ENCODE results near the gene QRSL1.

The QRSL1 gene

GRCh38 chr6:106631346-106631745 is 2.0 kb downstream of the QRSL1 start:
- TF ChIP-seq, protein P1, sequence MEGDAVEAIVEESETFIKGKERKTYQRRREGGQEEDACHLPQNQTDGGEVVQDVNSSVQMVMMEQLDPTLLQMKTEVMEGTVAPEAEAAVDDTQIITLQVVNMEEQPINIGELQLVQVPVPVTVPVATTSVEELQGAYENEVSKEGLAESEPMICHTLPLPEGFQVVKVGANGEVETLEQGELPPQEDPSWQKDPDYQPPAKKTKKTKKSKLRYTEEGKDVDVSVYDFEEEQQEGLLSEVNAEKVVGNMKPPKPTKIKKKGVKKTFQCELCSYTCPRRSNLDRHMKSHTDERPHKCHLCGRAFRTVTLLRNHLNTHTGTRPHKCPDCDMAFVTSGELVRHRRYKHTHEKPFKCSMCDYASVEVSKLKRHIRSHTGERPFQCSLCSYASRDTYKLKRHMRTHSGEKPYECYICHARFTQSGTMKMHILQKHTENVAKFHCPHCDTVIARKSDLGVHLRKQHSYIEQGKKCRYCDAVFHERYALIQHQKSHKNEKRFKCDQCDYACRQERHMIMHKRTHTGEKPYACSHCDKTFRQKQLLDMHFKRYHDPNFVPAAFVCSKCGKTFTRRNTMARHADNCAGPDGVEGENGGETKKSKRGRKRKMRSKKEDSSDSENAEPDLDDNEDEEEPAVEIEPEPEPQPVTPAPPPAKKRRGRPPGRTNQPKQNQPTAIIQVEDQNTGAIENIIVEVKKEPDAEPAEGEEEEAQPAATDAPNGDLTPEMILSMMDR (IDR thresholded peaks at IDR 0.05): no peak
- Histone ChIP-seq H3K27me3 (no peaks in the 10 kb centered on the region), H3K9me3 (no peaks in the 10 kb centered on the region), H3K27ac (no peak overlapping the region), H3K4me1 (peaks cover 0 to 16% (median 10%) of the 10 kb centered on the region in 4 donors), H3K36me3 (no peaks in the 10 kb centered on the region), H3K4me3 (no peak overlapping the region)
- intact Hi-C loops (cut with DNase I; ENCODE audit: low total_unique reads): no loop called here
- no peak for DNase-seq

DNA sequence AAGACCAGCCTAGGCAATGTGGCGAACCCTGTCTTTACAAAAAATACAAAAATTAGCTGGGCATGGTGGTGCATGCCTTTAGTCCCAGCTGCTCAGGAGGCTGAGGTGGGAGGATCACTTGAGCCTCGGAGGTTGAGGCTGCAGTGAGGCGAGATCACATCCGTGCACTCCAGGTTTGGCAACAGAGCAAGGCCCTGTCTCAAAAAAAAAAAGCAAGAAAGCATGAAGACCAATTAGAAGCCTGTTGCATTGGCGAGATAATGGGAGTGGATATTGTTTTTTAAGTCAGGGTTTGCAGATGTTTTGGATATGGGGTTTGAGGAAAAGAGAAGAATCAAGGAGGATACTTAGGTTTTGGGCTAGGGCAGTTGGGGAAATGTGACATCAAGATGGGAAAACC is 5.2 kb downstream of the QRSL1 start:
- Histone ChIP-seq H3K27me3 (no peaks in the 10 kb centered on the region), H3K27ac (no peak overlapping the region), H3K9me3 (no peaks in the 10 kb centered on the region), H3K4me1 (peaks cover 0 to 9% (median 8%) of the 10 kb centered on the region in 4 donors), H3K4me3 (no peak overlapping the region), H3K36me3 (no peaks in the 10 kb centered on the region)
- DNase-seq: no peak
- intact Hi-C loops (cut with DNase I; ENCODE audit: low total_unique reads): no loop called here
- TF ChIP-seq, protein P1 (IDR thresholded peaks at IDR 0.05): no peak

GRCh38 chr6:106637051-106637716 is 7.8 kb downstream of the QRSL1 start:
- TF ChIP-seq, protein P1 (IDR thresholded peaks at IDR 0.05): no peak
- intact Hi-C loops (cut with DNase I; ENCODE audit: low total_unique reads): no loop called here
- H3K36me3 ChIP-seq: peaks cover 0 to 4% (median 4%) of the 10 kb centered on the region in 3 donors
- H3K4me3 ChIP-seq: no peak overlapping the region
- H3K4me1 ChIP-seq: no peaks in the 10 kb centered on the region
- H3K27ac ChIP-seq: no peak overlapping the region
- DNase-seq: no peak
- H3K9me3 ChIP-seq: no peaks in the 10 kb centered on the region
- no peaks in the 10 kb centered on the region for H3K27me3 ChIP-seq

DNA sequence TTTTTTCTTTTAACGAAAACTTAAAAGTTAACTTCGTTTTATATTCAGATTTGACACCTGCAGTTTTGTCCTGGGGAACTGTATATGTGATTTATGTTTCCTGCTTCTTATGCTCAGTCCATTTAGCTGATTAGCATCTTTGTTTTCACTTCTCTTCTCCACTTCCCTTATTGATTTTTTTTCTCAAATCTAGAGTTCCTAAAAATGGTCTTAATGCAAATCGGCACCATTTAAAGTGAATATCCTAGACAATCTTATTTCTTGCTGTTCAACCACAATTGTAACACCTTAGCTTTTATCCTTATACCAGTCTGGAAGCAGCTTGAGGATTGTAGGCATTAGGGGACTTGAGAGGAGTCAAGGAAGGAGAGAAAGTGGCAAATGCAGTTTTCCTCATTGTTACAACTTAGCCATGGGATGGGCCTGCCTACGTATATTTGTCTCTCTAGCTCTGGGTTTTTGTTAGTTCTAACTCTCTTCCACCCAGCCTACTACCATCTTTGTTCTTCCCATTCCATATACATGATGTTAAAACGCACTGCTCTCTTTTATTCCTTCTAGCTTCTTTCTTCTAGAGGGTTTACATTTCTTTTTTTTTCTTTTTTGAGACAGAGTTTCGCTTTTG is 8.5 kb downstream of the QRSL1 start:
- H3K36me3 ChIP-seq: peaks cover 5 to 10% (median 10%) of the 10 kb centered on the region in 3 donors
- TF ChIP-seq, protein P1 (IDR thresholded peaks at IDR 0.05): no peak
- H3K4me1 ChIP-seq: no peaks in the 10 kb centered on the region
- intact Hi-C loops (cut with DNase I; ENCODE audit: low total_unique reads): no loop called here
- no peaks in the 10 kb centered on the region for H3K9me3 ChIP-seq
- DNase-seq: no peak
- H3K27ac ChIP-seq: no peak overlapping the region
- H3K4me3 ChIP-seq: no peak overlapping the region
- H3K27me3 ChIP-seq: no peaks in the 10 kb centered on the region

DNA sequence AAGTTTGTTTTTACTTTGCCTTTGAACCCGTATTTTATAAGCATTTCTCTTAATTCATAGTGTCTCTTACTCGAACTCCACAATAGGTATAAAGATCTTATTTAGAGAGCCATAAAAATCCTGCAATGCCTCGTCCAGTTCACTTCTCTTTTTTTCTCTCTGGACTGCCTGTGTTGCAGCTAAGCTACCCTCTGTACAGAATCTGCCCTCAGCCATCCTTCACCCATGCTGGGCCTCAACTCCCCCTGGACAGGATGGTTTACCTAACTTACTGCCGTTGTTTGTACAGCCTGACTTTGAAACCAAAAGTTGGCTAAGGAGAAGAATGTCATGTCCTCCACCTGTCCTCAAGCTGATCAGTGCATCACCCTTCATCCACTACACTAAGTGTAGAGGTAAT is 10.4 kb downstream of the QRSL1 start:
- H3K4me3 ChIP-seq: no peak overlapping the region
- no peaks in the 10 kb centered on the region for H3K9me3 ChIP-seq
- DNase-seq: no peak
- TF ChIP-seq, protein P1 (IDR thresholded peaks at IDR 0.05): no peak
- no peak overlapping the region for H3K27ac ChIP-seq
- no peaks in the 10 kb centered on the region for H3K27me3 ChIP-seq
- H3K36me3 ChIP-seq: peaks cover 22 to 29% (median 28%) of the 10 kb centered on the region in 3 donors
- no peaks in the 10 kb centered on the region for H3K4me1 ChIP-seq
- intact Hi-C loops (cut with DNase I; ENCODE audit: low total_unique reads): no loop called here
